Natural killer cell (primary cell): Measurements from ENCODE around the gene GDPD1. TPM values are rescaled to one million over a fixed set of nuclear protein-coding genes. Genes with fewer than 3 reads are reported as not detected.

Experiments
- ATAC-seq, 3 donors: fragments of 150-1000 bp in 2 of 3; fragments of 200-7000 bp in 1 of 3; cut with Tn5 transposase; 1 replicate in 1 of 3; 2 replicates in 2 of 3; pipeline ENCODE4 v1.10.0; 2021; ENCODE audit warnings: mild to moderate bottlenecking in 2 of 3, moderate library complexity in 2 of 3
- DNase-seq, 2 donors: peaks; one replicate each; pipeline versions ENCODE4 v3.0.0 to v3.0.0-alpha.2; 2013 to 2021; ENCODE audit warnings: mixed read lengths in 1 of 2
- H3K27ac ChIP-seq: one replicate; pipeline ENCODE4 v1.5.1; 2013; ENCODE audit warnings: mild to moderate bottlenecking, low read length
- H3K27me3 ChIP-seq: one replicate; pipeline ENCODE4 v1.6.1; 2013; ENCODE audit warnings: low read length; ENCODE audit not compliant: control insufficient read depth, insufficient read depth
- H3K36me3 ChIP-seq: one replicate; pipeline ENCODE4 v1.6.1; 2013; ENCODE audit warnings: low read length; ENCODE audit not compliant: control insufficient read depth, insufficient read depth
- H3K4me1 ChIP-seq: one replicate; pipeline ENCODE4 v1.6.1; 2013; ENCODE audit warnings: low read length; ENCODE audit not compliant: control insufficient read depth, insufficient read depth
- H3K4me3 ChIP-seq: one replicate; pipeline ENCODE4 v1.5.1; 2013; ENCODE audit warnings: low read length
- H3K9me3 ChIP-seq: one replicate; pipeline ENCODE4 v1.6.1; 2013; ENCODE audit warnings: low read length; ENCODE audit not compliant: control insufficient read depth, insufficient read depth
- H3K27ac Mint-ChIP-seq, 2 donors: one replicate each; pipeline ENCODE4 v1.8.0; 2022; ENCODE audit warnings: mild to moderate bottlenecking in 2 of 2, mixed read lengths in 2 of 2, moderate library complexity in 1 of 2
- H3K27me3 Mint-ChIP-seq, 2 donors: one replicate each; pipeline ENCODE4 v1.8.0; 2022; ENCODE audit warnings: low read depth in 2 of 2, mixed read lengths in 2 of 2
- H3K36me3 Mint-ChIP-seq: one replicate; pipeline ENCODE4 v1.8.0; 2022; ENCODE audit warnings: mixed read lengths
- H3K4me1 Mint-ChIP-seq, 2 donors: one replicate each; pipeline ENCODE4 v1.8.0; 2022; ENCODE audit warnings: mixed read lengths in 2 of 2
- H3K4me3 Mint-ChIP-seq: one replicate; pipeline ENCODE4 v1.8.0; 2022; ENCODE audit warnings: mild to moderate bottlenecking, moderate library complexity, mixed read lengths
- H3K9me3 Mint-ChIP-seq, 2 donors: one replicate each; pipeline ENCODE4 v1.8.0; 2022; ENCODE audit warnings: mixed read lengths in 2 of 2
- WGBS: methylation state at CpG from one replicate; pipeline ENCODE4 v1.1.7; 2013; ENCODE audit warnings: missing lambda C conversion rate; ENCODE audit not compliant: insufficient coverage; 5-methylcytosine and 5-hydroxymethylcytosine counted together
- intact Hi-C: fragments of 100-400 bp; cut with micrococcal nuclease; formaldehyde crosslinking; loops from one replicate; pipeline ENCODE4 v1.14.2; 2022
- total RNA-seq, 4 donors: library from RNA; stranded (reverse); fragments of 120-200 nt in 1 of 4; gene quantifications; one replicate each; pipeline versions ENCODE4 v1.2.3 to v1.2.4, GENCODE V29; 2013 to 2022
- TF ChIP-seq, protein P1 (sequence below): fragments of 200-600 bp; IDR thresholded peaks from one replicate; pipeline ENCODE4 v1.8.0; 2022; ENCODE audit warnings: antibody characterized with exemption

The GDPD1 gene
- total RNA-seq, 3 donors from 2014 or later (not counting 1 experiment from before 2014, with no cell fraction given) = 4.0 to 5.3 (median 5.1) TPM

DNA sequence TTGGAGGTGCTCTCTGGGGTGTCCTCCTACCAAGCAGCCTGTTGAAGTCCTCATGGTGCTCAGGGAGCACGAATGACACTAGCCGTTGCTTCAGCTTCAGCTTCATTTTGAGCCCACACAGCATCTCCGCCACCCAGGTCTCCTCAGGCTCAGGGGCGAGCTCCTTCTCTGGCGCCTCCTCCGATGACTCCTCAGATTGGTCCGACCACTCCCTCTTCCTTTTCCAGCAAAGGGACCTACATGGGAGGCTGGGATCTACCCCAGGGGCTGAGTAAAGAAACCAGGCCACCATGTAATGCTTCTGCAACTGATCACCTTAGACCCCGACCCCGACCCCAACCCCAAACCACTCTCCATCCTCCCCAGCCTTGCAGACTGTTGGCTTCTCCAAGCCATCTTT is 38.8 kb upstream of the GDPD1 start:
- no peak overlapping the region for H3K27ac Mint-ChIP-seq
- no peaks in the 10 kb centered on the region for H3K4me1 Mint-ChIP-seq
- no peak for ATAC-seq
- H3K27me3 Mint-ChIP-seq = no peaks in the 10 kb centered on the region
- no peak for DNase-seq
- Histone ChIP-seq H3K9me3 (no peaks in the 10 kb centered on the region), H3K4me3 (no peak overlapping the region), H3K27ac (no peak overlapping the region), H3K36me3 (no peaks in the 10 kb centered on the region), H3K4me1 (no peaks in the 10 kb centered on the region), H3K27me3 (no peaks in the 10 kb centered on the region)
- H3K4me3 Mint-ChIP-seq = no peak overlapping the region
- WGBS = 98% methylated on average over 9 of the region's 9 CpGs
- H3K9me3 Mint-ChIP-seq = no peaks in the 10 kb centered on the region
- intact Hi-C loops = no loop called here
- TF ChIP-seq, protein P1, sequence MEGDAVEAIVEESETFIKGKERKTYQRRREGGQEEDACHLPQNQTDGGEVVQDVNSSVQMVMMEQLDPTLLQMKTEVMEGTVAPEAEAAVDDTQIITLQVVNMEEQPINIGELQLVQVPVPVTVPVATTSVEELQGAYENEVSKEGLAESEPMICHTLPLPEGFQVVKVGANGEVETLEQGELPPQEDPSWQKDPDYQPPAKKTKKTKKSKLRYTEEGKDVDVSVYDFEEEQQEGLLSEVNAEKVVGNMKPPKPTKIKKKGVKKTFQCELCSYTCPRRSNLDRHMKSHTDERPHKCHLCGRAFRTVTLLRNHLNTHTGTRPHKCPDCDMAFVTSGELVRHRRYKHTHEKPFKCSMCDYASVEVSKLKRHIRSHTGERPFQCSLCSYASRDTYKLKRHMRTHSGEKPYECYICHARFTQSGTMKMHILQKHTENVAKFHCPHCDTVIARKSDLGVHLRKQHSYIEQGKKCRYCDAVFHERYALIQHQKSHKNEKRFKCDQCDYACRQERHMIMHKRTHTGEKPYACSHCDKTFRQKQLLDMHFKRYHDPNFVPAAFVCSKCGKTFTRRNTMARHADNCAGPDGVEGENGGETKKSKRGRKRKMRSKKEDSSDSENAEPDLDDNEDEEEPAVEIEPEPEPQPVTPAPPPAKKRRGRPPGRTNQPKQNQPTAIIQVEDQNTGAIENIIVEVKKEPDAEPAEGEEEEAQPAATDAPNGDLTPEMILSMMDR = no peak
- H3K36me3 Mint-ChIP-seq = no peaks in the 10 kb centered on the region

DNA sequence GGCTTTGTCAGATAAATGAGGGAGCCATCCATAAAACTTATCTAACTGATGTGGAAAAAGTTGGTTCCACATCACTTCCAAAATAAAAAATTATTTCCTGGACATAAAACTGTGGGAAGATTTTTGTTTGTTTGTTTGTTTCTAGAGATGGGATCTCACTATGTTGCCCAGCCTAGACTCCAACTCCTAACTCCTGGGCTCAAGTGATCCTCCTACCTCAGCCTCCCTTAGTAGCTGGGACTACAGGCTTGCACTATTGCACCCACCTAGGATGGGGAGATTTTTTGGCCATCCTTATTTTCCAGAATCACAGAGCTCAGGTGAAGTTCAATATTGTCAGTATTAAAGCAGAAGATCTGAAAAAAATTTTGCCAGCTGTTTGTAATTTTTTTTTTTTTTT is 34.3 kb upstream of the GDPD1 start:
- no peak overlapping the region for H3K27ac ChIP-seq
- no peak for DNase-seq
- H3K4me3 ChIP-seq = no peak overlapping the region
- Mint-ChIP-seq H3K9me3 (no peaks in the 10 kb centered on the region), H3K4me1 (no peaks in the 10 kb centered on the region), H3K27me3 (no peaks in the 10 kb centered on the region), H3K36me3 (no peaks in the 10 kb centered on the region), H3K27ac (no peak overlapping the region), H3K4me3 (no peak overlapping the region)
- no peaks in the 10 kb centered on the region for H3K9me3 ChIP-seq
- H3K27me3 ChIP-seq = no peaks in the 10 kb centered on the region
- ATAC-seq = no peak
- H3K4me1 ChIP-seq = no peaks in the 10 kb centered on the region
- TF ChIP-seq, protein P1 = no peak
- no peaks in the 10 kb centered on the region for H3K36me3 ChIP-seq
- intact Hi-C loops = no loop called here

DNA sequence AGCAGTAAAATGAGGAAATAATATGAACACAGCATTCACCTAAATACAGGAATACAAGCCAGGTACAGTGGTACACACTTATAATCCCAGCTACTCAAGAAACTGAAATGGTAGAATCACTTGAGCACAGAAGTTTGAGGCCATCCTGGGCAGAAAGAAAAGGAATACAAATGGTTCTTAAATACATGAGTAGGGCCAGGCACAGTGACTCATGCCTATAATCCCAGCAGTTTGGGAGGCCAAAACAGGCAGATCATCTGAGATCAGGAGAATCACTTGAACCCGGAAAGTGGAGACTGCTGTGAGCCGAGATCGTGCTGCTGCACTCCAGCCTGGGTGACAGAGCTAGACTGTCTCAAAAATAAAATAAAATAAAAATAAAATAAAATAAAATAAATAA is 33.5 kb upstream of the GDPD1 start:
- intact Hi-C loops = no loop called here
- Histone ChIP-seq H3K27ac (no peak overlapping the region), H3K27me3 (no peaks in the 10 kb centered on the region), H3K4me1 (no peaks in the 10 kb centered on the region), H3K4me3 (no peak overlapping the region), H3K36me3 (no peaks in the 10 kb centered on the region), H3K9me3 (no peaks in the 10 kb centered on the region)
- TF ChIP-seq, protein P1 = no peak
- Mint-ChIP-seq H3K27ac (no peak overlapping the region), H3K4me1 (no peaks in the 10 kb centered on the region), H3K27me3 (no peaks in the 10 kb centered on the region), H3K4me3 (no peak overlapping the region), H3K9me3 (no peaks in the 10 kb centered on the region), H3K36me3 (no peaks in the 10 kb centered on the region)
- ATAC-seq (no peak), DNase-seq (no peak)
- 100% methylated on average over 3 of the region's 3 CpGs for WGBS

DNA sequence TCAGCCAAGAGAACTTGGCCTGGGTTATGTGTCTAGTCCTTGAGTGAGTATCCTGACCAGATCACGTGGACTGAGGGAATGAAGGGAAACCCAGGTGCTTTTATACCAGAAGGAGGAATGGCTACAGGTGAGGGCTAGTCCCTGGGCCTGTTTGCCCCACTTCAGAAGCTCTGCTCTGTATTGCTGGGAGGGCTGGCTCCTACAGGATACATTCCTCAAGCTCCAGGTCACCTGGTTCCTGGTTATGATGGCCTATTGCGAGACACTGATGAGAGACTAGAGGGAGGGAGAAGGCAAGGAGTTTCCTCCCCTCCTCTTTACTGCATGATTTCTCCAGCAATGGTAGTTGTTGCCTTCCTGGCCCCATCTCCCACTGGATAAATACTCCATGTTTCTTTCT is 29.5 kb upstream of the GDPD1 start:
- no peak overlapping the region for H3K27ac Mint-ChIP-seq
- WGBS = 100% methylated on average over 1 of the region's 2 CpGs
- Histone ChIP-seq H3K27me3 (no peaks in the 10 kb centered on the region), H3K27ac (no peak overlapping the region), H3K36me3 (no peaks in the 10 kb centered on the region), H3K4me1 (no peaks in the 10 kb centered on the region), H3K9me3 (no peaks in the 10 kb centered on the region), H3K4me3 (no peak overlapping the region)
- DNase-seq (no peak), ATAC-seq (no peak)
- no peaks in the 10 kb centered on the region for H3K27me3 Mint-ChIP-seq
- H3K4me1 Mint-ChIP-seq = no peaks in the 10 kb centered on the region
- H3K9me3 Mint-ChIP-seq = no peaks in the 10 kb centered on the region
- TF ChIP-seq, protein P1 = no peak
- intact Hi-C loops = no loop called here
- no peaks in the 10 kb centered on the region for H3K36me3 Mint-ChIP-seq
- no peak overlapping the region for H3K4me3 Mint-ChIP-seq
